Natural killer cell (primary cell): ENCODE data around the gene SPAG9. TPM values are rescaled to one million over a fixed set of nuclear protein-coding genes. Genes with fewer than 3 reads are reported as not detected.

ENCODE experiments used
- ATAC-seq, 3 donors: fragments of 150-1000 bp in 2 of 3; fragments of 200-7000 bp in 1 of 3; cut with Tn5 transposase; 1 replicate in 1 of 3; 2 replicates in 2 of 3; pipeline ENCODE4 v1.10.0; 2021; ENCODE audit warnings: mild to moderate bottlenecking in 2 of 3, moderate library complexity in 2 of 3
- DNase-seq, 2 donors: peaks; one replicate each; pipeline versions ENCODE4 v3.0.0 to v3.0.0-alpha.2; 2013 to 2021; ENCODE audit warnings: mixed read lengths in 1 of 2
- H3K27ac ChIP-seq: one replicate; pipeline ENCODE4 v1.5.1; 2013; ENCODE audit warnings: mild to moderate bottlenecking, low read length
- H3K27me3 ChIP-seq: one replicate; pipeline ENCODE4 v1.6.1; 2013; ENCODE audit warnings: low read length; ENCODE audit not compliant: control insufficient read depth, insufficient read depth
- H3K36me3 ChIP-seq: one replicate; pipeline ENCODE4 v1.6.1; 2013; ENCODE audit warnings: low read length; ENCODE audit not compliant: control insufficient read depth, insufficient read depth
- H3K4me1 ChIP-seq: one replicate; pipeline ENCODE4 v1.6.1; 2013; ENCODE audit warnings: low read length; ENCODE audit not compliant: control insufficient read depth, insufficient read depth
- H3K4me3 ChIP-seq: one replicate; pipeline ENCODE4 v1.5.1; 2013; ENCODE audit warnings: low read length
- H3K9me3 ChIP-seq: one replicate; pipeline ENCODE4 v1.6.1; 2013; ENCODE audit warnings: low read length; ENCODE audit not compliant: control insufficient read depth, insufficient read depth
- H3K27ac Mint-ChIP-seq, 2 donors: one replicate each; pipeline ENCODE4 v1.8.0; 2022; ENCODE audit warnings: mild to moderate bottlenecking in 2 of 2, mixed read lengths in 2 of 2, moderate library complexity in 1 of 2
- H3K27me3 Mint-ChIP-seq, 2 donors: one replicate each; pipeline ENCODE4 v1.8.0; 2022; ENCODE audit warnings: low read depth in 2 of 2, mixed read lengths in 2 of 2
- H3K36me3 Mint-ChIP-seq: one replicate; pipeline ENCODE4 v1.8.0; 2022; ENCODE audit warnings: mixed read lengths
- H3K4me1 Mint-ChIP-seq, 2 donors: one replicate each; pipeline ENCODE4 v1.8.0; 2022; ENCODE audit warnings: mixed read lengths in 2 of 2
- H3K4me3 Mint-ChIP-seq: one replicate; pipeline ENCODE4 v1.8.0; 2022; ENCODE audit warnings: mild to moderate bottlenecking, moderate library complexity, mixed read lengths
- H3K9me3 Mint-ChIP-seq, 2 donors: one replicate each; pipeline ENCODE4 v1.8.0; 2022; ENCODE audit warnings: mixed read lengths in 2 of 2
- WGBS: methylation state at CpG from one replicate; pipeline ENCODE4 v1.1.7; 2013; ENCODE audit warnings: missing lambda C conversion rate; ENCODE audit not compliant: insufficient coverage; 5-methylcytosine and 5-hydroxymethylcytosine counted together
- intact Hi-C: fragments of 100-400 bp; cut with micrococcal nuclease; formaldehyde crosslinking; loops from one replicate; pipeline ENCODE4 v1.14.2; 2022
- total RNA-seq, 4 donors: library from RNA; stranded (reverse); fragments of 120-200 nt in 1 of 4; gene quantifications; one replicate each; pipeline versions ENCODE4 v1.2.3 to v1.2.4, GENCODE V29; 2013 to 2022
- TF ChIP-seq, protein P1 (sequence below): fragments of 200-600 bp; IDR thresholded peaks from one replicate; pipeline ENCODE4 v1.8.0; 2022; ENCODE audit warnings: antibody characterized with exemption

SPAG9 gene
- total RNA-seq, 3 donors from 2014 or later (not counting 1 experiment from before 2014, with no cell fraction given), result 78.1 to 91.7 (median 90.3) TPM

DNA sequence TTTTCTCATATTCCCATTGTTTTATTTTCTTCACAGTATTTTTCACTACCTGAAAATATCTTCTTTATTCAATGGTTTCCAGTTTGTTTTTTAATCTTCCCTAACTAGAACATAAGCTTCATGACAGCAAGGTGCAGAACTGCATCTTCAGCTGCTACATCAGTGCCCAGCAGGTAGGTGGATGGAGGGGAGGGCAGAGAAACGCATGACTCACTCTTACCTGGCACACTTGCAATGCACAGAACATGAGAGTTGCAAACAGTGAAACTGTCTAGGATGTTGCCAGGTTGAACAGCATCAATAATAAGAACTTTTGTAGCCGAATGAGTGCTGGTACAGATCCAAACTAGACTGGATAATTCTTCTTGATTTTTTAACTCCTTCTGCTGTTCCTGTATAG is 127.1 kb downstream of the SPAG9 start:
- TF ChIP-seq, protein P1, sequence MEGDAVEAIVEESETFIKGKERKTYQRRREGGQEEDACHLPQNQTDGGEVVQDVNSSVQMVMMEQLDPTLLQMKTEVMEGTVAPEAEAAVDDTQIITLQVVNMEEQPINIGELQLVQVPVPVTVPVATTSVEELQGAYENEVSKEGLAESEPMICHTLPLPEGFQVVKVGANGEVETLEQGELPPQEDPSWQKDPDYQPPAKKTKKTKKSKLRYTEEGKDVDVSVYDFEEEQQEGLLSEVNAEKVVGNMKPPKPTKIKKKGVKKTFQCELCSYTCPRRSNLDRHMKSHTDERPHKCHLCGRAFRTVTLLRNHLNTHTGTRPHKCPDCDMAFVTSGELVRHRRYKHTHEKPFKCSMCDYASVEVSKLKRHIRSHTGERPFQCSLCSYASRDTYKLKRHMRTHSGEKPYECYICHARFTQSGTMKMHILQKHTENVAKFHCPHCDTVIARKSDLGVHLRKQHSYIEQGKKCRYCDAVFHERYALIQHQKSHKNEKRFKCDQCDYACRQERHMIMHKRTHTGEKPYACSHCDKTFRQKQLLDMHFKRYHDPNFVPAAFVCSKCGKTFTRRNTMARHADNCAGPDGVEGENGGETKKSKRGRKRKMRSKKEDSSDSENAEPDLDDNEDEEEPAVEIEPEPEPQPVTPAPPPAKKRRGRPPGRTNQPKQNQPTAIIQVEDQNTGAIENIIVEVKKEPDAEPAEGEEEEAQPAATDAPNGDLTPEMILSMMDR, result no peak
- Histone ChIP-seq H3K27me3 (no peaks in the 10 kb centered on the region), H3K4me3 (no peak overlapping the region), H3K9me3 (no peaks in the 10 kb centered on the region), H3K27ac (no peak overlapping the region), H3K36me3 (peaks cover 79% of the 10 kb centered on the region), H3K4me1 (no peaks in the 10 kb centered on the region)
- no peak overlapping the region for H3K27ac Mint-ChIP-seq
- H3K9me3 Mint-ChIP-seq, result no peaks in the 10 kb centered on the region
- no peak overlapping the region for H3K4me3 Mint-ChIP-seq
- ATAC-seq (no peak), DNase-seq (no peak)
- no peaks in the 10 kb centered on the region for H3K4me1 Mint-ChIP-seq
- H3K36me3 Mint-ChIP-seq, result peaks cover 28% of the 10 kb centered on the region
- no peaks in the 10 kb centered on the region for H3K27me3 Mint-ChIP-seq
- intact Hi-C loops, result no loop called here
- 92% methylated on average over 2 of the region's 2 CpGs for WGBS

DNA sequence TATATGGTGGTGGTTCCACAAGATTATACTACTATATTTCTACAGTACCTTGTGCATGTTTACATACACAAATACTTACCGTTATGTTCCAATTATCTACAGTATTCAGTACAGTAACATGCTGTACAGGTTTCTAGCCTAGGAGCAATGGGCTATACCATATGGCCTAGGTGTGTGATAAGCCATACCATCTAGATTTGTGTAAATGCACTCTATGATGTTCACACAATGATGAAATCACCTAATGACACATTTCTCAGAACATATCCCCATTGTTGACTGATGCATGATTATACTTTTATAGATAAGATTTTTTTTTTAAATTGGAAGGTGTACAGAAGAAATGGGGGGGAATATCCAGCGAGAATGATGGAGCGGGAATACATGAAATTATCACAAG is 131.5 kb downstream of the SPAG9 start:
- intact Hi-C loops, result no loop called here
- H3K27ac Mint-ChIP-seq, result no peak overlapping the region
- Histone ChIP-seq H3K9me3 (no peaks in the 10 kb centered on the region), H3K4me3 (no peak overlapping the region), H3K4me1 (no peaks in the 10 kb centered on the region), H3K27me3 (no peaks in the 10 kb centered on the region), H3K27ac (no peak overlapping the region), H3K36me3 (peaks cover 72% of the 10 kb centered on the region)
- H3K4me3 Mint-ChIP-seq, result no peak overlapping the region
- no peaks in the 10 kb centered on the region for H3K9me3 Mint-ChIP-seq
- TF ChIP-seq, protein P1, result no peak
- no peaks in the 10 kb centered on the region for H3K27me3 Mint-ChIP-seq
- DNase-seq (no peak), ATAC-seq (no peak)
- H3K36me3 Mint-ChIP-seq, result peaks cover 27% of the 10 kb centered on the region
- no peaks in the 10 kb centered on the region for H3K4me1 Mint-ChIP-seq
- whole genome bisulfite sequencing, result 92% methylated on average over 1 of the region's 3 CpGs

DNA sequence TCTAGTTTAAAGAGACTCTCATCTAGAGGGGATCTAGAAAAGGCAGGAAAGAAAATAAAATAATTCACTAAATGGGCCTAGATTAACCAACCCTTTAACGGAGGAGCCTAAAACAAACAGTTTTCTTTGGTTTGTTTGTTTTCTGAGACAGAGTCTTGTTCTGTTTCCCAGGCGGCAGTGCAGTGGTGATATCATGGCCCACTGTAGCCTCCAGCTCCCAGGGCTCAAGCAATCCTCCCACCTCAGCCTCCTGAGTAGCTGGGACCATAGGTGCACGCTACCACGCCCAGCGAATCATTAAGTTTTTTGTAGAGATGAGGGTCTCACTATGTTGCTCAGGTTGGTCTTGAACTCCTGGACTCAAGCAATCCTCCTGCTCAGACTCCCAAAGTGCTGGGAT is 132.2 kb downstream of the SPAG9 start:
- Mint-ChIP-seq H3K27ac (no peak overlapping the region), H3K9me3 (no peaks in the 10 kb centered on the region), H3K36me3 (peaks cover 24% of the 10 kb centered on the region), H3K4me1 (no peaks in the 10 kb centered on the region), H3K4me3 (no peak overlapping the region), H3K27me3 (no peaks in the 10 kb centered on the region)
- Histone ChIP-seq H3K27ac (no peak overlapping the region), H3K4me3 (no peak overlapping the region), H3K36me3 (peaks cover 69% of the 10 kb centered on the region), H3K9me3 (no peaks in the 10 kb centered on the region), H3K4me1 (no peaks in the 10 kb centered on the region), H3K27me3 (no peaks in the 10 kb centered on the region)
- intact Hi-C loops, result no loop called here
- WGBS, result 97% methylated on average over 5 of the region's 5 CpGs
- no peak for DNase-seq
- no peak for ATAC-seq
- TF ChIP-seq, protein P1, result no peak

DNA sequence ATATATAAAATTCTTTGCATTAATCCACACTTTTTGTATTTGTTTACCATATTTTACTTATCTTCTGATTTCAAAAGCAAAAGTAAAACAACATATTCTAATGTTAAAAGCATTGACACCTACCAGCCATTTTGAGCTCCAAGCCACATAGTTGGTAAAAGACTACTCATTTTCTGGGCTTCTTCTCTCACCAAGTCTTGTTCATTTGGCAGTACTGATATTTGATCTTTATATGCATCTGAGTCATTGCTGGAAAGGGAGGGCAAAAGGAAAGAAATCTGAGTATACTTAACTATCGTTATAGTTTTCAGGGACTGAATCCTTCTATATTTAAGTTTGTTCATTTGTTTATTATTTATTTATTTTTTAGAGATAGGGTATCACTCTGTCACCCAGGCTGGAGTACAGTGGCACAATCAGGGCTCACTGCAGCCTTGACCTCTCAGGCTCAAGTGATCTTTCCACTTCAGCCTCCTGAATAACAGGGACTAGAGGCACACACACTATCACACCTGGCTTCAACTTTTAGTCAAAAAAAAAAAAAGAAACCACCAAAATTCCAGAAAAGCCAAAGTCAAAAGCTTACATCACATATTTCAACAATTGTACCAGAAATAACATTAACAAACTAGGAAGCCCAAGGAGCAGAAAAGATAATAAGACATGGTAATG is 133.5 kb downstream of the SPAG9 start:
- H3K9me3 Mint-ChIP-seq, result no peaks in the 10 kb centered on the region
- no peaks in the 10 kb centered on the region for H3K27me3 Mint-ChIP-seq
- no peaks in the 10 kb centered on the region for H3K4me1 Mint-ChIP-seq
- H3K27ac ChIP-seq, result no peak overlapping the region
- no CpG with 5 or more reads among the region's 1 CpG for WGBS
- DNase-seq (no peak), ATAC-seq (no peak)
- H3K4me3 Mint-ChIP-seq, result no peak overlapping the region
- H3K9me3 ChIP-seq, result no peaks in the 10 kb centered on the region
- TF ChIP-seq, protein P1, result no peak
- H3K36me3 ChIP-seq, result peaks cover 67% of the 10 kb centered on the region
- H3K4me3 ChIP-seq, result no peak overlapping the region
- H3K27ac Mint-ChIP-seq, result peak overlapping the region in 1 of 2 donors; percentile 11
- H3K27me3 ChIP-seq, result no peaks in the 10 kb centered on the region
- H3K36me3 Mint-ChIP-seq, result peaks cover 20% of the 10 kb centered on the region
- intact Hi-C loops, result no loop called here
- no peaks in the 10 kb centered on the region for H3K4me1 ChIP-seq
